H1 (cell line): ENCODE results near the gene PWWP3B. TPM values are rescaled to one million over a fixed set of nuclear protein-coding genes. Genes with fewer than 3 reads are reported as not detected.

Source experiments
- CEBPB ChIP-seq: IDR thresholded peaks from 2 replicates; pipeline ENCODE4 v1.6.1; 2012; ENCODE audit warnings: low read depth, low read length
- CREB1 ChIP-seq: IDR thresholded peaks from 2 replicates; pipeline ENCODE4 v1.6.1; 2012; ENCODE audit warnings: inconsistent platforms
- CTBP2 ChIP-seq: IDR thresholded peaks from 2 replicates; pipeline ENCODE4 v1.7.0; 2011; ENCODE audit warnings: borderline replicate concordance, mild to moderate bottlenecking, moderate library complexity, mixed read lengths, low read length; ENCODE audit not compliant: insufficient read depth, insufficient read length
- GTF2F1 ChIP-seq: IDR thresholded peaks from 2 replicates; pipeline ENCODE4 v1.6.1; 2012; ENCODE audit warnings: low read depth, low read length, improper control_type of control experiment, borderline replicate concordance
- KDM5A ChIP-seq: fragments of 200-600 bp; IDR thresholded peaks from 2 replicates; pipeline ENCODE4 v1.7.1; 2012; ENCODE audit warnings: mild to moderate bottlenecking, low read length, inconsistent platforms, mixed read lengths
- POU5F1 ChIP-seq: IDR thresholded peaks from 2 replicates; pipeline ENCODE4 v1.6.1; 2011; ENCODE audit warnings: low read depth, mild to moderate bottlenecking, low read length, moderate library complexity
- RAD21 ChIP-seq, 2 experiments: IDR thresholded peaks in 1 of 2; conservative IDR thresholded peaks in 1 of 2; 2 replicates each; pipeline ENCODE4 v1.6.1; 2011; ENCODE audit warnings: low read depth in 2 of 2, low read length in 2 of 2, improper control_type of control experiment in 1 of 2, inconsistent platforms in 1 of 2, mild to moderate bottlenecking in 1 of 2, moderate library complexity in 1 of 2
- SIRT6 ChIP-seq: IDR thresholded peaks from one replicate; pipeline ENCODE4 v1.7.1; 2012; ENCODE audit warnings: low read length, inconsistent platforms
- ZNF274 ChIP-seq: IDR thresholded peaks from 2 replicates; pipeline ENCODE4 v1.7.0; 2012; ENCODE audit warnings: low read length, borderline replicate concordance; ENCODE audit errors: extremely low read depth
- polyA plus RNA-seq, 7 experiments: library from polyadenylated mRNA; depleted of rRNA in 3 of 7; stranded (reverse) in 5 of 7; unstranded in 2 of 7; fragments of >200 nt in 5 of 7; fragments of 200-250 nt in 2 of 7; gene quantifications; 1 replicate in 5 of 7; 2 replicates in 1 of 7; 4 replicates in 1 of 7; pipeline versions ENCODE4 v1.2.1 to v1.2.3, GENCODE V29; 2011 to 2013; ENCODE audit warnings: missing spikeins in 2 of 7, mixed read lengths in 2 of 7
- total RNA-seq: library from RNA; stranded (reverse); fragmentation: NEBNext Ultra II Directional; extraction: Animal tissue kit (Norgen Biotek cat#: 25700); gene quantifications from 2 replicates; pipeline ENCODE4 v1.2.1, GENCODE V29; 2021
- TF ChIP-seq, protein P1 (sequence below): fragments of 300-600 bp; sonication (generic); IDR thresholded peaks from 2 replicates; pipeline ENCODE4 v1.7.1; 2012; ENCODE audit warnings: low read length, moderate library complexity, mild to moderate bottlenecking, inconsistent platforms; ENCODE audit not compliant: insufficient replicate concordance
- TF ChIP-seq, protein P2 (sequence below): IDR thresholded peaks from 2 replicates; pipeline ENCODE4 v1.6.1; 2011; ENCODE audit warnings: low read depth, mild to moderate bottlenecking, low read length; ENCODE audit not compliant: insufficient read depth

The PWWP3B gene
- total and polyA plus RNA-seq, 2 of the 8 experiments (the other 6 are each of a cell fraction or from before 2014, with no cell fraction given), result 0.15 to 0.61 TPM

DNA sequence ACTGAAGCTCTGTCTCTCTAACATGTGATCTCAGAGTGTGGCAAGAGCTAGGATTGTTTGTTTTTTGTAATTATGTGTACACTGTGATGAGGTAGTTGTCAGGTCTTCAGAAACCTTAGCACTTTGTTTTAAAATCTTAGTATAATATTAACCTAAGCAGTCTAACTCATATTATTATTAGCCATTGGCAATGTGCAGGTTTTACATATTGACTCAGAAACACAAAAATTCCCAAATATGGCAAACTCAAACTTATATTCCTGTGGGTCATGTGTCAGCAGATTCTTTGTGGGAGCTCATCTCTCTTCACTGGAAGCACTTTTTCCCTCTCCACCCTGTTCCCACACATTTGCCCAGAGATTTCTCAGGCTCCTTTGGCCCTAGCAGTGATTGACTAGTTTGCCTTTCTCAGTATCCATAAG lies 8.2 kb upstream of the PWWP3B start (continued):
- TF ChIP-seq, protein P1, sequence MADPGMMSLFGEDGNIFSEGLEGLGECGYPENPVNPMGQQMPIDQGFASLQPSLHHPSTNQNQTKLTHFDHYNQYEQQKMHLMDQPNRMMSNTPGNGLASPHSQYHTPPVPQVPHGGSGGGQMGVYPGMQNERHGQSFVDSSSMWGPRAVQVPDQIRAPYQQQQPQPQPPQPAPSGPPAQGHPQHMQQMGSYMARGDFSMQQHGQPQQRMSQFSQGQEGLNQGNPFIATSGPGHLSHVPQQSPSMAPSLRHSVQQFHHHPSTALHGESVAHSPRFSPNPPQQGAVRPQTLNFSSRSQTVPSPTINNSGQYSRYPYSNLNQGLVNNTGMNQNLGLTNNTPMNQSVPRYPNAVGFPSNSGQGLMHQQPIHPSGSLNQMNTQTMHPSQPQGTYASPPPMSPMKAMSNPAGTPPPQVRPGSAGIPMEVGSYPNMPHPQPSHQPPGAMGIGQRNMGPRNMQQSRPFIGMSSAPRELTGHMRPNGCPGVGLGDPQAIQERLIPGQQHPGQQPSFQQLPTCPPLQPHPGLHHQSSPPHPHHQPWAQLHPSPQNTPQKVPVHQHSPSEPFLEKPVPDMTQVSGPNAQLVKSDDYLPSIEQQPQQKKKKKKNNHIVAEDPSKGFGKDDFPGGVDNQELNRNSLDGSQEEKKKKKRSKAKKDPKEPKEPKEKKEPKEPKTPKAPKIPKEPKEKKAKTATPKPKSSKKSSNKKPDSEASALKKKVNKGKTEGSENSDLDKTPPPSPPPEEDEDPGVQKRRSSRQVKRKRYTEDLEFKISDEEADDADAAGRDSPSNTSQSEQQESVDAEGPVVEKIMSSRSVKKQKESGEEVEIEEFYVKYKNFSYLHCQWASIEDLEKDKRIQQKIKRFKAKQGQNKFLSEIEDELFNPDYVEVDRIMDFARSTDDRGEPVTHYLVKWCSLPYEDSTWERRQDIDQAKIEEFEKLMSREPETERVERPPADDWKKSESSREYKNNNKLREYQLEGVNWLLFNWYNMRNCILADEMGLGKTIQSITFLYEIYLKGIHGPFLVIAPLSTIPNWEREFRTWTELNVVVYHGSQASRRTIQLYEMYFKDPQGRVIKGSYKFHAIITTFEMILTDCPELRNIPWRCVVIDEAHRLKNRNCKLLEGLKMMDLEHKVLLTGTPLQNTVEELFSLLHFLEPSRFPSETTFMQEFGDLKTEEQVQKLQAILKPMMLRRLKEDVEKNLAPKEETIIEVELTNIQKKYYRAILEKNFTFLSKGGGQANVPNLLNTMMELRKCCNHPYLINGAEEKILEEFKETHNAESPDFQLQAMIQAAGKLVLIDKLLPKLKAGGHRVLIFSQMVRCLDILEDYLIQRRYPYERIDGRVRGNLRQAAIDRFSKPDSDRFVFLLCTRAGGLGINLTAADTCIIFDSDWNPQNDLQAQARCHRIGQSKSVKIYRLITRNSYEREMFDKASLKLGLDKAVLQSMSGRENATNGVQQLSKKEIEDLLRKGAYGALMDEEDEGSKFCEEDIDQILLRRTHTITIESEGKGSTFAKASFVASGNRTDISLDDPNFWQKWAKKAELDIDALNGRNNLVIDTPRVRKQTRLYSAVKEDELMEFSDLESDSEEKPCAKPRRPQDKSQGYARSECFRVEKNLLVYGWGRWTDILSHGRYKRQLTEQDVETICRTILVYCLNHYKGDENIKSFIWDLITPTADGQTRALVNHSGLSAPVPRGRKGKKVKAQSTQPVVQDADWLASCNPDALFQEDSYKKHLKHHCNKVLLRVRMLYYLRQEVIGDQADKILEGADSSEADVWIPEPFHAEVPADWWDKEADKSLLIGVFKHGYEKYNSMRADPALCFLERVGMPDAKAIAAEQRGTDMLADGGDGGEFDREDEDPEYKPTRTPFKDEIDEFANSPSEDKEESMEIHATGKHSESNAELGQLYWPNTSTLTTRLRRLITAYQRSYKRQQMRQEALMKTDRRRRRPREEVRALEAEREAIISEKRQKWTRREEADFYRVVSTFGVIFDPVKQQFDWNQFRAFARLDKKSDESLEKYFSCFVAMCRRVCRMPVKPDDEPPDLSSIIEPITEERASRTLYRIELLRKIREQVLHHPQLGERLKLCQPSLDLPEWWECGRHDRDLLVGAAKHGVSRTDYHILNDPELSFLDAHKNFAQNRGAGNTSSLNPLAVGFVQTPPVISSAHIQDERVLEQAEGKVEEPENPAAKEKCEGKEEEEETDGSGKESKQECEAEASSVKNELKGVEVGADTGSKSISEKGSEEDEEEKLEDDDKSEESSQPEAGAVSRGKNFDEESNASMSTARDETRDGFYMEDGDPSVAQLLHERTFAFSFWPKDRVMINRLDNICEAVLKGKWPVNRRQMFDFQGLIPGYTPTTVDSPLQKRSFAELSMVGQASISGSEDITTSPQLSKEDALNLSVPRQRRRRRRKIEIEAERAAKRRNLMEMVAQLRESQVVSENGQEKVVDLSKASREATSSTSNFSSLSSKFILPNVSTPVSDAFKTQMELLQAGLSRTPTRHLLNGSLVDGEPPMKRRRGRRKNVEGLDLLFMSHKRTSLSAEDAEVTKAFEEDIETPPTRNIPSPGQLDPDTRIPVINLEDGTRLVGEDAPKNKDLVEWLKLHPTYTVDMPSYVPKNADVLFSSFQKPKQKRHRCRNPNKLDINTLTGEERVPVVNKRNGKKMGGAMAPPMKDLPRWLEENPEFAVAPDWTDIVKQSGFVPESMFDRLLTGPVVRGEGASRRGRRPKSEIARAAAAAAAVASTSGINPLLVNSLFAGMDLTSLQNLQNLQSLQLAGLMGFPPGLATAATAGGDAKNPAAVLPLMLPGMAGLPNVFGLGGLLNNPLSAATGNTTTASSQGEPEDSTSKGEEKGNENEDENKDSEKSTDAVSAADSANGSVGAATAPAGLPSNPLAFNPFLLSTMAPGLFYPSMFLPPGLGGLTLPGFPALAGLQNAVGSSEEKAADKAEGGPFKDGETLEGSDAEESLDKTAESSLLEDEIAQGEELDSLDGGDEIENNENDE, result no peak
- no peak for TF ChIP-seq ZNF274
- no peak for TF ChIP-seq CTBP2
- TF ChIP-seq CEBPB, result no peak
- TF ChIP-seq RAD21 (IDR thresholded peaks at IDR 0.05 in 1 of 2, conservative IDR thresholded peaks at IDR 0.05 in 1 of 2; ENCODE audit: low read depth in 2 of 2, low read length in 2 of 2), result no peak
- TF ChIP-seq GTF2F1, result no peak
- TF ChIP-seq KDM5A, result no peak
- no peak for TF ChIP-seq POU5F1
- no peak for TF ChIP-seq CREB1
- no peak for TF ChIP-seq SIRT6
- TF ChIP-seq, protein P2, sequence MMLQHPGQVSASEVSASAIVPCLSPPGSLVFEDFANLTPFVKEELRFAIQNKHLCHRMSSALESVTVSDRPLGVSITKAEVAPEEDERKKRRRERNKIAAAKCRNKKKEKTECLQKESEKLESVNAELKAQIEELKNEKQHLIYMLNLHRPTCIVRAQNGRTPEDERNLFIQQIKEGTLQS, result no peak
